Activated T-cell treated with anti-CD3 and anti-CD28 coated beads, Interleukin-2, amount 50 U/mL, for 1 hour (primary cell): Measurements from ENCODE around the gene PTPN6.

Experiments used
- DNase-seq: peaks from one replicate; pipeline ENCODE4 v3.0.0-alpha.2; 2020

PTPN6 gene

DNA sequence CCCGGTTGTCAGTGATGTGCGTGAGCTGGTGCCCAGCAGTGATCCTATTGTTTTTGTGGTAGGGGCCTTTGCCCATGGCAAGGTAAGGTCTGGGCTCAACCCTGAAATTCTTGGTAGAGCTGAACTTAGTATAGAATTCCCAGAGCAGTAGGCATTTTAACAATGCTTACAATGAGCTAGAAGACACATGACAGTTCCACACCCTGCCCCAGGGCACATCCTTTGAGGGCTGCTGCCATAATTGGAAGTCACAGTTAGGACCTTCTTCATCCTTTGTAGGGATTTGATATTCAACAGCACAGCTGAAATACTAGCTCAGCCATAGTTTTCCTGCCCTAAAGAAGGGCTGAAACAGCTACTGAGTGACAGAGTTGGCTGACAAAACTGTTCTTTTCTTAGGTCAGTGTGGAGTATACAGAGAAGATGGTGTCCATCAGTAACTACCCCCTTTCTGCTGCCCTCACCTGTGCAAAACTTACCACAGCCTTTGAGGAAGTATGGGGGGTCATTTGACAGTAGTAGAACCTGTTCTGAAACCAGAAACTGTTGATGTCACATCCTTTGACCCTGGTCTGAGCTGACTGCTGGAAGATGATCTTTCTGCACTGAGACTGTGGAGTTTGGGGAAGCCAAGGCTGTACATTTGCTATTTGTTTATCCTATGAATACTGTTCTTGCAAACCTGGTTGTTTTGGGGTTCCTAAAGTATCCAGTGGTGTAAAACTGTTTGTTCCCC, 24.3 kb downstream of the PTPN6 start:
- no peak for DNase-seq

DNA sequence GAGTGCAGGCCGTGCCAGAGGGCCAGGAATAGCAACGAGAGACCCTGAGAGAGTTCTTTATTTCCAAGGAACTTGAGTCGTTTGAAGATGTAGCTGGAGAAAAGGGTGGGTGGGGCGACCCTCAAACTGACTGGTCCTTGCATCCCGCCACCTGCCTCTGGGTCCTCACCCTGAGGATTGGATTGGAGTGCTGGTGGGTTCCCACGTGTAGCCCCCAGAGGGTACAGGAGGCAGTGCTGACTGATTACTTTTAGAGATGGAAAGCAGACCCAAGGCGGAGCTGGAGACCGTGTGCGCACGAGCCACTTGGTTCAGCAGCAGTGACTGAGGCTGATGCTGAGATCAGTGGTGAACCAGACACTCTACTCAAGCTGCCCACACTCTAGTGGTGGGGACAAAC, 26.5 kb downstream of the PTPN6 start:
- DNase-seq, result no peak

GRCh38 chr12:6978188-6978587, 27.0 kb downstream of the PTPN6 start:
- no peak for DNase-seq

- DNase-seq, result no peak
Observed at GRCh38 chr12:6978611-6979011, 27.5 kb downstream of the PTPN6 start.

GRCh38 chr12:6979021-6979420, 27.9 kb downstream of the PTPN6 start:
- DNase-seq, result no peak

DNA sequence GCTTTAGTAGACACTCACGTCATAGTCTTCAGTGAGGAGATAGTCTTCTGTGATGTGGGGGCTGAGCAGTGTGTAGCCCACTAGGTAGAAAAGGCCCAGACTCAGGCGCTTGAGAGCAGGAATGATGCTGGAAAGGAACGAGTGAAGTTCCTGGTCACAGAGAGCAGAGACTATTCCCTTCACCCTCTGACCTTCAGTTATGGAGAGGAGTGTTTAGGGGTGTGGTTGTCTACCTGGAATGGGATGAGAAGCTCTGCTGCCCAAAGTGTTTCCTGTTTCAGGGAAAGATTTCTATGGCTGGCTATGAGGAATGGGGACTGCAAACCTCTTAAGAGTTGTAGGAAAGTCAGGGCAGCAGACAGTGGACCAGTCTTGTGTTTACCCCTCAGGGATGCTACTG, 28.3 kb downstream of the PTPN6 start:
- no peak for DNase-seq

GRCh38 chr12:6980075-6980474, 28.9 kb downstream of the PTPN6 start:
- DNase-seq, result no peak

GRCh38 chr12:6980740-6981139, 29.6 kb downstream of the PTPN6 start:
- no peak for DNase-seq

DNA sequence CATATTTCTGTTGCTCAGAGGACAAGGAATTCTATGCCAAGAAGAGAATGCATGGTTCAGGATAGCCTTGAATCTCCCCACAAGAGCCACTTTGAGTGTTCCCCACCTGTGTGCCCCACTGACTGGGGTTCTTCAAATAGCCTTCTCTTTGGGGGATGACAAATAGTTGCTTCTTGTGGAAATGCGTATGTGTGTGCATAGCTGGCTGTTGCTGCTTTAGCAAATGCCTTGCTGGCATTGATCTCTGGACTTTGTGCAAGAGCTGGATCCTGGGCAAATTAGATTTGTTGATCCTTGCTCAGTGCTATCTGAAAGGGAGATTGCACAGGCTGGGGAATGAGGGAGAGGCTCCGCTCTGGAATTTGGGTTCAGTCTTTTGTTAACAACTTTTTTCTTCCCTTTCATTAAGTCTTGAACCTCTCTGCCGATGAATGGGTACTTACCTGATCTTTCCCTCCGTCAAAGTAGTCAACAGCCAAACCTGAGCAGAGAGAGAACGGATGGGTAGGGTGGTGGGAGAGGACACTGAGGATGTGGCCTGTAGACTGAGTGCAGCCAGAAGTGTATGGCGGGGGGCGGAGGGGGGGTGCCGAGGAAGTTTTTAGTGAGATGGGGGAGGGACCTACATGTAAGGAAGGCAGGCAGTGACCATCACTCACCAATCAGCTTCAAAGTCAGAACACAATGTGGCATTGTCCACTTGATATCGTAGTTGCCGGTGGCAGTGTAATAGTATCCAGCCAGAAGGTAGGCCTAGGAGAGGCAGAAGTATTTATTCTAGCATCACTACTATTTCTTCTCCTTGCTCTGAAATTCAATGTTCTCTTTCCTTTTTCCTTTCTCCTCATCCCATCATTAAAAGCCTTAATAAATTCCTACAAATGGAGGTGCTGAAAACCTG, 30.2 kb downstream of the PTPN6 start:
- DNase-seq, result no peak

DNA sequence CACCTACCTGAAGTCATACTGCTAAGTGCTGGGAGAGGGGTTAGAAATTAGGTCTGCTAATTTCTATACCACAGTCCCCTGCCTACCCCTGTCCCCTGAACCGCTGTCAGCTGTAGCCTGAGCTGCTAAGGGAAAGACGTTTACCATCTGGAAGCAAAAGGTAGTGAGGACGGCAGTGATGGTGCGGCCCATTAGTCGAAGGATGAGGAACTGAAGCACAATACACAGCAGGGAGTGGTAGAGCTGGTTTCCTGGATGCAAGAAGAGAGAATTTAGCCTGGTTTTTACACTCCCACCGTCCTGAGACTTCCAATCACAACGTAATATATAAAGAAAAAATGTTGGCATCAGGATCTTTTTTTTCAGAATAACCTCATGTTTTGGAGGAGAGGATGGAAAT, 31.4 kb downstream of the PTPN6 start:
- DNase-seq, result no peak

DNA sequence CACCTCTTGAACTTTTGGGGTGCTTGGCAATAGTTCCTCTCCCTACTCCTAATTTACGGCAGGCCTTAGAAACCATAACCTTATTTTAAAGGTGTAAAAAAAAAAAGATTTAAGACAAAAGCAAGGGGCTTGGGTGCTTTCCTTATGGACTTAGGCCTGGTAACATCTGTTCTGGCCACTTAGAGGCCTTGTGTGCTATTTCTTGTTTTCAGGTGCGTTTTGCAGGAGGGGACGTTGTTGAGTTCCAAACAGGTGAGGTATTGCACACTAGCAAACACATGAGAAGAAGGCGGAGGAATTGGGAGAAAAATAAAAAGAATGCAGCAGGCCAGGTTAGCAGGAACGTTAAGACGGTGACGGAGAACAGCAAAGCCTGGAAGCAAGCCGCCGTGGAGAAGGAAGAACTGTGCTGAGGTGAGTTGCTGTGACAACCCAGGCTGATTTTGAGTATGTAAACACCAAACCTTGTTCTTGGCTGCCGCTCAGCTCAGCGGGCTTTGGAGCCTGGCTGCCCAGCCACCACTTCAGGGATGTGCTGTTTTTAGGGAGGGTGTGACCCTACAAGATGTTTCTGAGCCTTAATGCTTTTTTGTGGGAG, 36.9 kb downstream of the PTPN6 start:
- DNase-seq, result no peak

DNA sequence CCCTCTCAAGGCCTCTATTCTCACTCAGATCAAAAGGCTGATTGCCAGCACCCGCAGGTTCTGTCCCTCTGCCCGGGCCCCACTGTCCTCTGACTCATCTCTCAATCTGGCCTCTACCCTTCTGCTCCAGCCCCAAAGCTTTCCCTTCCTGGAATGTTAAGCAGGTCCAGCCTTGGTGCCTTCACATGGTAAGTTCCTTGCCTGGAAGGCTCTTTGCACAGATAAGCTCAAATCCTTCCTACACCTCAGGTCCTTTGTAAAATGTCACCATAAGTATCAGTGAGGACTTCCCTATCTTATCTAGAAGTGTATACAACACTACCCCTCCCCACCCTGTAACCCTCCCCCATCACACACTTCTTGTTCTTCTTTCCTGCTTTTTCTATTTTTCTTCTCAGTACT, 44.9 kb downstream of the PTPN6 start:
- DNase-seq, result no peak

GRCh38 chr12:6998715-6999451, 47.7 kb downstream of the PTPN6 start:
- DNase-seq, result no peak

DNA sequence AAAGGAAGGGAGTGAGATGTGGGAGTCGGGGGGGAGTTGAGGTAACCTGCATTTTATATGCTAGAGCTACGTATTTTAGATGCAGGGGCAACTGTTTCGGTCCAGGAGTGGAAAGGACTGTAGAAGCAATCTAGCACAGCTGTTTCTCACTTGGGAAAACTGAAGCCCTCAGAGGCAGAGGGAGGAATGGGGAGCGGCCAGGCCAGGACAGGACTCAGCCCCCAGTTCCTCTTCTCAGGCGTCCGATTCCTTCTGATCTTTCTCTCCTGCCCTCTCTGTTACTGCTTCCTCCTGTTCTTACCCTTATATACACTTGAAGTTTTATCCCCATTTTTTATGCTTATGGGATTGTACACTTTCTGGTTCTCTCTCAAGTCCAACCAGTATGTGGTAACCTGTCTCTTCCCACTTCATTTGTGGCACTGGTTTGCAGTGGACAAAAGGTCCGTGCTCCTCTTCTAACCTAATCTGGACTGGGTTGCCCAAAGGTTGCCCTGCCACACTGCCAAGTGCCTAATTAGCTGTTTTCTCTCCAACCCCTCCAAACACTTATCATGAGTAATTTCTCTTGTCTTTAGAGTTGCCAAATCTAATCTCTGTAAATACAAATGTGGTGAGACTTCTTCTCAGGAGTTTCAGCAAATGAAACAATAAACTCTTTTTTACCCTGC, 50.9 kb downstream of the PTPN6 start:
- no peak for DNase-seq

DNA sequence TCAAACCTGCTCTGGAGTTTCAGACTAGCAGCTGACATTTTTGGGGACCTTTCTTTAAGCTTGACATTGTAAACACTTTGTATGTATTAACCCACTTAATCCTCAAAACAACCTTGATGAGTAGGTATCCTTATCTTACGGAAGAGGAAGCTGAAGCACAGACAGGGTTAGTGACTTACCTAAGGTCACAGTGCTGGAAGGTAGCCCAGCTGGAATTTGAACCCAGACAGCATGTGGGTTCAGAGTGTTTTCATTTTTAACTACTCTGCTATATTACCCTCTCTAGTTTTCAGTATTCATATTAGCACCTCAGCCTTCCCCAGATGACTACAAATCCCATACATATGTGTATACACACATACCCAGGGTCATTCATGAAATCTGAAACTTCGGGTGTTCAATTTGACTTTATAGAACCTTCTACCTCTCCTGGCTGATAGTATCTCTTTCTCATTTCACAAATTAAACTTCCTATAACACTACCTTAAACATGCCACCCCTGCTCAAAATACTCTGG, 53.2 kb downstream of the PTPN6 start:
- DNase-seq, result no peak

DNA sequence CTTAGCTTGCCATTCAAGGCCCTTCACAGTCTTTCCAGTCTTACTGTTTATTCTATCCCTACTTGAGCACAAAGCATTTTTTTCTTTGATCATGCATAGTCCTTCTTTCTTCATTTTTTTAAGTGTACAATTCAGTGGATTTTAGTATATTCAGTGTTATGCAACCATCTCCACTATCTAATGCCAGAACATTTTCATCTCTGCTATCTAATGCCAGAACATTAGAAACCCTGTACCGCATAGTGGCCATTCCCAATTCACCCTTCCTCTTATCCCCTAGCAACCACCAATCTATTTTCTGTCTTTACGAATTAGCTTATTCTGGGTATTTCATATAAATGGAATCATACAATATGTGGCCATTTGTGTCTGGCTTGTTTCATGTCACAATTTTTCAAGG, 53.7 kb downstream of the PTPN6 start:
- DNase-seq, result no peak

- DNase-seq, result no peak
Observed at GRCh38 chr12:7005311-7005710, 54.2 kb downstream of the PTPN6 start.

GRCh38 chr12:7006639-7007038, 55.5 kb downstream of the PTPN6 start:
- DNase-seq, result no peak

GRCh38 chr12:7008864-7009263, 57.7 kb downstream of the PTPN6 start:
- no peak for DNase-seq

GRCh38 chr12:7009512-7009911, 58.4 kb downstream of the PTPN6 start:
- no peak for DNase-seq
